Measurements from ENCODE around the gene NEIL3.
A peak's percentile ranks its signal among the peaks of the same experiment; 100 is the strongest.
"Not testable (repeated sequence)": the region's sequence is repeated elsewhere in the genome, so short reads cannot be mapped to it uniquely, and the experiment has no call there.

The NEIL3 gene

DNA sequence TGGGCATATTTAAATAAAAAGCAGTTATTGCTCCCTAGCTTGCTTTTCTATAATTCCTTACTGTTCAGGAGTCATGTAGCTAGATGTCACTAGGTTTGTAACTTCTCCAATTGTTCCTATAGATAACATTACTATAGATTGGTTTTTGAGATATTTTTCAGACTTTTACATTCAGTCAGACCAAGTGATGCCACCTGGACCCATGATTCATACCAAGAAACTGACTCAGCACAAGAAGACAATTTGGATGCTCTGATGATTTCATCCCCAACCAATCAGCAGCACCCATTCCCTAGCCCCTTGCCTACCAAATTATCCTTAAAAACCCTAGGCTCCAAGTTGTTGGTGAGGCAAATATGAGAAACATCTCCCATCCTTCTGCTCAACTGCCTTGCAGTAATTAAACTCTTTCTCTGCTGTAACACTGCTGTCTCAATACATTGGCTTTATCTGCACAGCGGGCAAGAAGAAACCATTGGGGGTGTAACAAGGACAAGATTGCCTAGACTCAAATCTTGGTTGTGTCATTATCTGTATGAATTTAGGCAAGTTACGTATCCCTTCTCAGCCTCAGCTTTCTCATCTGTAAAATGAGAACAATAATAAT lies 11.8 kb upstream of the NEIL3 start:
- DNase-seq (ENCODE audit: low read depth): no peak
- H3K4me3 ChIP-seq (ENCODE audit: control insufficient read depth, low read depth, low read length): no peak overlapping the region
- TF ChIP-seq, protein P1, sequence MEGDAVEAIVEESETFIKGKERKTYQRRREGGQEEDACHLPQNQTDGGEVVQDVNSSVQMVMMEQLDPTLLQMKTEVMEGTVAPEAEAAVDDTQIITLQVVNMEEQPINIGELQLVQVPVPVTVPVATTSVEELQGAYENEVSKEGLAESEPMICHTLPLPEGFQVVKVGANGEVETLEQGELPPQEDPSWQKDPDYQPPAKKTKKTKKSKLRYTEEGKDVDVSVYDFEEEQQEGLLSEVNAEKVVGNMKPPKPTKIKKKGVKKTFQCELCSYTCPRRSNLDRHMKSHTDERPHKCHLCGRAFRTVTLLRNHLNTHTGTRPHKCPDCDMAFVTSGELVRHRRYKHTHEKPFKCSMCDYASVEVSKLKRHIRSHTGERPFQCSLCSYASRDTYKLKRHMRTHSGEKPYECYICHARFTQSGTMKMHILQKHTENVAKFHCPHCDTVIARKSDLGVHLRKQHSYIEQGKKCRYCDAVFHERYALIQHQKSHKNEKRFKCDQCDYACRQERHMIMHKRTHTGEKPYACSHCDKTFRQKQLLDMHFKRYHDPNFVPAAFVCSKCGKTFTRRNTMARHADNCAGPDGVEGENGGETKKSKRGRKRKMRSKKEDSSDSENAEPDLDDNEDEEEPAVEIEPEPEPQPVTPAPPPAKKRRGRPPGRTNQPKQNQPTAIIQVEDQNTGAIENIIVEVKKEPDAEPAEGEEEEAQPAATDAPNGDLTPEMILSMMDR (IDR thresholded peaks at IDR 0.05; ENCODE audit: control insufficient read depth, insufficient read depth, low read depth, low read length, missing control alignments): no peak

DNA sequence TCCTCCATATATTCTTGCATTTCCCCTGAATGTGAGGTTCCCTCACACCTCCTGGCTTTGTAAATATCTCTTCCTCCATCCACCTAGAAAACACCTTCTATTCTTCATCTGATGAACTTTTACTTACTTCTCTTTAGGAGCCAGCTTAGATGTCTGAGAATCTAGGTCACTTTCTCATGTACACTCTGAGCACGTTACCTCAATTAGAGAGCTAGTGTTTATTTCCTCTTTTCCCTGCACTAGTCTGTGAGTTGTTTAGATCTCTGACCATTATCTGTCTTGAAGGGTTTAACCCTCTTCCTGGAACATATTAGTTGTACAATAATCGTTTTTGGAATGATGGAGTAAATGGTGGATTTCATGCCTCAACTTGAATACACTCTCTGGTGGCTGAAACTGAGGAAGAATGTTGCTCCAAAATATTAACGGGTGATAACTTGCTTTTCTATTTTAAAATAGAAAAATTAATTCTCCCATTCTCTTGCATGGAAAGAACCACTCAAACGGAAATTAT lies 8.5 kb upstream of the NEIL3 start:
- DNase-seq (ENCODE audit: low read depth): no peak
- H3K4me3 ChIP-seq (ENCODE audit: control insufficient read depth, low read depth, low read length): no peak overlapping the region
- TF ChIP-seq, protein P1 (IDR thresholded peaks at IDR 0.05; ENCODE audit: control insufficient read depth, insufficient read depth, low read depth, low read length, missing control alignments): no peak

DNA sequence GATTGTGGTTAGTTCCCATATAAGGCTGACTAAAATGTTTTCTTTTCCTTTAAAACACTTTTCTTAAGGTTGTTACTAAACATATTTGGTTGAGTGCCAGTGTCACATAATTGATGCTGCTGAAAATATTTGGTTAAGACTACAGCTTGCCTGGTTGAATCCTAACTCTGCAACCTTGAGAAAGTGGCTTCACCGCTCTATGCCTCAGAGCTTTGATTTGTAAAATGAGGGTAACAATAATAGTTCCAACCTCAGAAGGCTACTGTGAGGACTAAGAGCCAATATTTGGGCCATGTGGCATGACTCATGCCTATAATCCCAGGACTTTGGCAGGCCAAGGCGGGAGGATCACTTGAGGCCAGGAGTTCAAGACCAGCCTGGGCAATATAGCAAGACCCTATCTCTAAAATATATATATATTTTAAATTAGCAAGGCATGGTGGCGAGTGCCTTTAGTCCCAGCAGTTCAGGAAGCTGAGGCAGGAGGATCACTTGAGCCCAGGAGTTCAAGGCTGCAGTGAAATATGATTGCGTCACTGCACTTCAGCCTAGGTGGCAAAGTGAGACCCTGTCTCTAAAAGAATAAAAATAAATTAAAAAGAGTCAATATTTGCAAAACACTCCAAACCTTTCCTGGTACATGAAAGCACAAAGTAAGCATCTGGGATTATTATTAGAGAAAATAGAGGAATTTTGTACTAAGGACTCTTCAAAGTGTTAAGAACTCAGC lies 7.1 kb upstream of the NEIL3 start:
- DNase-seq (ENCODE audit: low read depth): peak; percentile 25
- TF ChIP-seq, protein P1 (IDR thresholded peaks at IDR 0.05; ENCODE audit: control insufficient read depth, insufficient read depth, low read depth, low read length, missing control alignments): no peak
- no peak overlapping the region for H3K4me3 ChIP-seq (ENCODE audit: control insufficient read depth, low read depth, low read length)

DNA sequence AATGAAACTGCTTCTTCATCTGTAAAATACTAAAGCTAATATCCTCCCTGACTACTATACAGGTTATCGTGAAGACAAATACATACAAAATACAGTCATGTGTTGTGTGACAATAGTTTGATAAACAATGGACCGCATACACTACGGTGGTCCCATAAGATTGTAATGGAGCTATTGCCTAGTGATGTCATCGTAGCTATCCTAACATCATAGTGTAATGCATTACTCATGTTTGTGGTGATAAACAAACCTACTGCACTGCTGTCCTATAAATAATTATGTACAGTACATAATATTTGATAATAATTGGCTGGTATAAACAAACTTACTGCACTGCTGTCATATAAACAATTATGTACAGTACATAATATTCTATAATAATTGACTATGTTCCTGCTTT lies 5.6 kb upstream of the NEIL3 start:
- TF ChIP-seq, protein P1 (IDR thresholded peaks at IDR 0.05; ENCODE audit: control insufficient read depth, insufficient read depth, low read depth, low read length, missing control alignments): no peak
- H3K4me3 ChIP-seq (ENCODE audit: control insufficient read depth, low read depth, low read length): no peak overlapping the region
- DNase-seq (ENCODE audit: low read depth): no peak

DNA sequence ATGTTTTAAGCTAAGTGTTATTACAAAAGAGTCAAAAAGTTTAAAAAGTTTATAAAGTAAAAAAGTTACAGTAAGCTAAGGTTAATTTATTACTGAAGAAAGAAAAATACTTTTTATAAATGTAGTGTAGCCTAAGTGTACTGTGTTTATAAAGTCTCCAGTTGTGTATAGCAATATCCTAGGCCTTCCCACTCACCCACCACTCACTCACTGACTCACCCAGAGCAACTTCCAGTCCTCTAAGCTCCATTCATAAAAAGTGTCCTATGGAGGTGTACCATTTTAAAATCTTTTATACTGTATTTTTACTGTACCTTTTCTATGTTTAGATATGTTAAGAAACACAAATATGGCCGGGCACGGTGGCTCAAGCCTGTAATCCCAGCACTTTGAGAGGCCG lies 4.8 kb upstream of the NEIL3 start:
- not testable (repeated sequence) for H3K4me3 ChIP-seq (ENCODE audit: control insufficient read depth, low read depth, low read length); DNase-seq (ENCODE audit: low read depth)

DNA sequence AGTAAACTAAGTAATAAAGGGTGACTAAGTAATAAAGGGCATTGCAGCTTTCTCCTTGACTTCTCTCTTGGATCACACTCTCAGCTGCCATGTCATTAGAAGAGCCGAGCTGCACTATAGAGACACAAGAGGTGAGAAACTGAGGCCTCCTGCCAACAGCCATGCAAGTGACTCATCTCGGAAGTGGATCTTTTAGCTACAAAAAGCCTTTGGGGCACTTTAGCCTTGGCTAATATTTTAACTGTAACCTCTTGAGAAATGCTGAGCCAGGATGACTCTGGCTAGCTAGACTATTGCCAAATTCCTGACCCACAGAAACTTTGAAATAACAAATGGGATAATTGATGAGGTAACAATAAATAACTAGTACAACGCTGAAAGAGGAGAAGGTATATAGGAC lies 1.5 kb upstream of the NEIL3 start:
- peak; percentile 79 for DNase-seq (ENCODE audit: low read depth)

More for the DNA sequence above, 1.5 kb upstream of the NEIL3 start:
- TF ChIP-seq, protein P1 (IDR thresholded peaks at IDR 0.05; ENCODE audit: control insufficient read depth, insufficient read depth, low read depth, low read length, missing control alignments): no peak
- no peak overlapping the region for H3K4me3 ChIP-seq (ENCODE audit: control insufficient read depth, low read depth, low read length)

Measured in AG09309 (cell line).